ENCODE data around the gene SYNE1. TPM values are rescaled to one million over a fixed set of nuclear protein-coding genes. Genes with fewer than 3 reads are reported as not detected.

Gene SYNE1
- total and polyA plus RNA-seq, 4 experiments from 2014 or later: 22.5 to 228 (median 144) TPM

DNA sequence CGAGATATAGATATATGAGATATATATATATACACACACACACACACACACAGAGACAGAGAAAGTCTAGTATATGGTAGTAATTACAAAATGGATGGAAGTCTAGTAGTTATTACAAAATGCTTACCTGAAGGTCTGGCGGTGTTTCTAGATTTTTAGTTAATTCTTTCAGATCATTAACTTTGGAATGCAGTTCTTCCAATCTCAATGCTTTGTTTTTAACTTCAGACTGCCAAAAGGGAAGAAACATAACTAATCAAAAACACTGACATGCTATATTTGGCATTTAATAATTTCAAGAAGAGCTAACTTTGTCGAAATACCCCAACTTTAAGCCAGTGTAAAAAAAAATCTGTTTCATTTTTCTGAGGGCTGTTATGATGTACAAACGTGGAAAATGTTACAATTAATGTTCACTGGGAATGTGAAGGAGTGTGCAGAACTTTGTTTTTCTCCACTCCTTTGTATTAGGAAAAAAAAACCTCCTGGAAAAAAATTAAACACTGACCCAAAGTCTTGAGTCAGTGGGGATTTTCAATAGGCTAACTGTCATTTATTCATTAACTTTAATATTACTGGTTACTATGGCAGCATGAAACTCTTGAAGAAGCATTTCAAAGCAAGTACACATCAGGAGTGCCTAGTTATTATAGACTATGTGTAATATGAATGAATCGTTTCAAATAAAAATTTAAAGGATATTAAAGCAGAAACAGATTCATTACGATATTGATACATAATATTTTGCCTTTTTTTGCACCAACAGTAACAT lies 232.9 kb downstream of the SYNE1 start:
- Histone ChIP-seq H3K36me3 (ENCODE audit: insufficient read depth, low read length) (no peaks in the 10 kb centered on the region), H3K4me3 (ENCODE audit: low read length in 2 of 2) (no peak overlapping the region), H3K27ac (ENCODE audit: low read depth, low read length) (no peak overlapping the region), H3K4me1 (ENCODE audit: insufficient read depth, low read length) (no peaks in the 10 kb centered on the region), H3K27me3 (ENCODE audit: insufficient read depth, low read length) (no peaks in the 10 kb centered on the region), H3K9me3 (ENCODE audit: control insufficient read depth in 1 of 2, low read length in 2 of 2) (no peaks in the 10 kb centered on the region)
- no peaks in the 10 kb centered on the region for H3K9me3 Mint-ChIP-seq
- POLR2A ChIA-PET (ENCODE audit: partially characterized antibody): no interaction called here
- CTCF ChIA-PET (ENCODE audit: partially characterized antibody): no interaction called here
- H3K27me3 Mint-ChIP-seq: peaks cover 1% of the 10 kb centered on the region in 2 donors
- no peak overlapping the region for H3K4me3 Mint-ChIP-seq
- intact Hi-C loops (cut with micrococcal nuclease): no loop called here
- H3K36me3 Mint-ChIP-seq: no peaks in the 10 kb centered on the region
- H3K4me1 Mint-ChIP-seq: no peaks in the 10 kb centered on the region
- no peak for DNase-seq
- H3K27ac Mint-ChIP-seq: no peak overlapping the region

DNA sequence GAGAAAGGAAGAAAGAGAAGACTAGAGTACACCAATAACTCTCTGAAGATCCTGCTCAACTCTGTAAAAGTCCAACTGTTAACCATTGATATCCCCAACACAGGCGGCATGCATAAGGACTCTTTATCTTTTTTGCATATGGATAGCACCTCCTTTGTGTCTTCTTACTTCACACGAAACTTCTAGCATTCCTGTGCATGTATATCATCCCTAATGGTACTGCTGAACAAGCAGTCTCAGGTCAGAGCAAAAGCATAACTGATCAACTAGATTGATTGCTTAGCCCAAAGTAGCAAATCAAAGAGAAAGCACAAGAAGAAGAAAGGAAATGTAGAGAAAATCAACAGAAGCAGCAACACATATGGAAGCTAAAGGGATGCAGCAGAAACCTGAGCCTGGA lies 234.4 kb downstream of the SYNE1 start:
- H3K9me3 Mint-ChIP-seq: no peaks in the 10 kb centered on the region
- H3K9me3 ChIP-seq (ENCODE audit: control insufficient read depth in 1 of 2, low read length in 2 of 2): no peaks in the 10 kb centered on the region
- H3K27ac Mint-ChIP-seq: no peak overlapping the region
- no peaks in the 10 kb centered on the region for H3K4me1 Mint-ChIP-seq
- POLR2A ChIA-PET (ENCODE audit: partially characterized antibody): no interaction called here
- no peak for DNase-seq
- no peak overlapping the region for H3K27ac ChIP-seq (ENCODE audit: low read depth, low read length)
- H3K27me3 ChIP-seq (ENCODE audit: insufficient read depth, low read length): no peaks in the 10 kb centered on the region
- intact Hi-C loops (cut with micrococcal nuclease): no loop called here
- H3K36me3 Mint-ChIP-seq: no peaks in the 10 kb centered on the region
- CTCF ChIA-PET (ENCODE audit: partially characterized antibody): no interaction called here
- no peak overlapping the region for H3K4me3 ChIP-seq (ENCODE audit: low read length in 2 of 2)
- H3K4me1 ChIP-seq (ENCODE audit: insufficient read depth, low read length): no peaks in the 10 kb centered on the region
- H3K36me3 ChIP-seq (ENCODE audit: insufficient read depth, low read length): no peaks in the 10 kb centered on the region
- H3K4me3 Mint-ChIP-seq: no peak overlapping the region
- H3K27me3 Mint-ChIP-seq: peaks cover 1% of the 10 kb centered on the region in 2 donors

DNA sequence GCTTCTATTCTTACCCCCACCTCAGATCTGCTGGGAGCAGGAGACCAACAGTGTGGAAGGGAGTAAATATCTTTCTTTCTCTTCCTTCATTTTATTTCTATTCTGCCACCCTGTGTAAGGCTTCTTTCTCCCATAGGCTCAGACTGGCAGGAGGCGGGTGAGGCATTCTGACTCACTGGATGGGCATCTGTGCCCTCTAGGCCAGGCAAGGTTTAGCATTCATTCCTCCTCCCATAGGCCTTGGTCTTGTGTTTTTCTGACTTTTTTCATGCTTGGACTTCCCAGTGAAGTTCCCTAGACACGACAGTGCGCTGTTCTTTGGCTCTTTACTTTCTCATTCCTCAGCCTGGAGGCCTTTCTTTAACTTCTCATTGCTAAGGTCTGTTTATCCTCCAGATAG lies 235.2 kb downstream of the SYNE1 start:
- H3K9me3 Mint-ChIP-seq: no peaks in the 10 kb centered on the region
- peaks cover 1% of the 10 kb centered on the region in 2 donors for H3K27me3 Mint-ChIP-seq
- POLR2A ChIA-PET (ENCODE audit: partially characterized antibody): no interaction called here
- no peak overlapping the region for H3K27ac Mint-ChIP-seq
- Histone ChIP-seq H3K9me3 (ENCODE audit: control insufficient read depth in 1 of 2, low read length in 2 of 2) (no peaks in the 10 kb centered on the region), H3K36me3 (ENCODE audit: insufficient read depth, low read length) (no peaks in the 10 kb centered on the region), H3K4me3 (ENCODE audit: low read length in 2 of 2) (no peak overlapping the region), H3K4me1 (ENCODE audit: insufficient read depth, low read length) (no peaks in the 10 kb centered on the region), H3K27ac (ENCODE audit: low read depth, low read length) (no peak overlapping the region), H3K27me3 (ENCODE audit: insufficient read depth, low read length) (no peaks in the 10 kb centered on the region)
- CTCF ChIA-PET (ENCODE audit: partially characterized antibody): no interaction called here
- no peaks in the 10 kb centered on the region for H3K36me3 Mint-ChIP-seq
- DNase-seq: no peak
- H3K4me3 Mint-ChIP-seq: no peak overlapping the region
- intact Hi-C loops (cut with micrococcal nuclease): no loop called here
- no peaks in the 10 kb centered on the region for H3K4me1 Mint-ChIP-seq

DNA sequence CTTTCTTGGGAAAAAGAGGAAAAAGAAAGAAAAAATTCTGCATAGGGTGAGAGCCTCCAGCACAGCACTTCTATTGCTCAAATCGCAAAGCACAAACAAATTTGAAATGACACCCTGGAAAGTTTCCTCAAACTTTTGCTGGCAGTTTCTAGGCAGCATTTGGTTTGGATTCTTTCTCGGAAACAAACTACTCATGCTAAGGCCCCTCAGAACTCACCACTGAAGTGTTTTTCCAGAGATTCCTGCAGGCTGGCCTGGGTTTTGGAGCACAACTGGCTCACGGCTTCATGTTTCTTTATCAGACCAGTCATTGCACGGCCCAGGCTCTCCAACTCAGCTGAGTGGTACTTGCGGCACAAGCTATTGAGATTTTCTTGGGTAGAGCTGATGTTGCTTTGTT lies 237.8 kb downstream of the SYNE1 start:
- H3K27me3 ChIP-seq (ENCODE audit: insufficient read depth, low read length): no peaks in the 10 kb centered on the region
- POLR2A ChIA-PET (ENCODE audit: partially characterized antibody): no interaction called here
- Mint-ChIP-seq H3K36me3 (no peaks in the 10 kb centered on the region), H3K9me3 (no peaks in the 10 kb centered on the region), H3K4me3 (no peak overlapping the region), H3K27ac (no peak overlapping the region), H3K4me1 (no peaks in the 10 kb centered on the region), H3K27me3 (peaks cover 4 to 6% of the 10 kb centered on the region in 2 donors)
- CTCF ChIA-PET (ENCODE audit: partially characterized antibody): no interaction called here
- intact Hi-C loops (cut with micrococcal nuclease): no loop called here
- H3K36me3 ChIP-seq (ENCODE audit: insufficient read depth, low read length): no peaks in the 10 kb centered on the region
- H3K27ac ChIP-seq (ENCODE audit: low read depth, low read length): no peak overlapping the region
- DNase-seq: no peak
- H3K4me1 ChIP-seq (ENCODE audit: insufficient read depth, low read length): no peaks in the 10 kb centered on the region
- H3K9me3 ChIP-seq (ENCODE audit: control insufficient read depth in 1 of 2, low read length in 2 of 2): no peaks in the 10 kb centered on the region
- H3K4me3 ChIP-seq (ENCODE audit: low read length in 2 of 2): no peak overlapping the region

DNA sequence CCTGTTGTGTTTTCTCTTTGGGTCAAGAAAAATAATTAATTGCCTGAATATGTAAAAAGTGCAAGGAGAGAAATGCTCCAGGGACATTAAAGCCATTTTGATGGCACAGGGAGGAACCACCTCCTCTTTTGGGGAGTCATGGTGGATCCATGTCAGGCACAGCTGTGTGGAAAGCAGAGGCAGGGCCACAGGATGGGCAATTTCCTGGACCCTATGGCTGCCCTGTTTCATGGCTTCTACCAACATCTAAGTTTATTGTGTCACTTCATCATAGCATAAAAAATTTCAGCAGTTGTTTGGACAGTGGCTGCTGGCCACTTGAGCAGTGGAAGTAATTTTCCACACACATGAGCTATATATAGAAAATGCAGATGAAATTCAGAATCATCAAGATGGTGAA lies 238.2 kb downstream of the SYNE1 start:
- ChIA-PET POLR2A (ENCODE audit: partially characterized antibody) (no interaction called here), CTCF (ENCODE audit: partially characterized antibody) (no interaction called here)
- intact Hi-C loops (cut with micrococcal nuclease): no loop called here
- Mint-ChIP-seq H3K9me3 (no peaks in the 10 kb centered on the region), H3K27me3 (peaks cover 6 to 10% of the 10 kb centered on the region in 2 donors), H3K27ac (no peak overlapping the region), H3K36me3 (no peaks in the 10 kb centered on the region), H3K4me3 (no peak overlapping the region), H3K4me1 (no peaks in the 10 kb centered on the region)
- H3K27me3 ChIP-seq (ENCODE audit: insufficient read depth, low read length): no peaks in the 10 kb centered on the region
- H3K27ac ChIP-seq (ENCODE audit: low read depth, low read length): no peak overlapping the region
- no peaks in the 10 kb centered on the region for H3K9me3 ChIP-seq (ENCODE audit: control insufficient read depth in 1 of 2, low read length in 2 of 2)
- no peak overlapping the region for H3K4me3 ChIP-seq (ENCODE audit: low read length in 2 of 2)
- no peak for DNase-seq
- H3K4me1 ChIP-seq (ENCODE audit: insufficient read depth, low read length): no peaks in the 10 kb centered on the region
- H3K36me3 ChIP-seq (ENCODE audit: insufficient read depth, low read length): no peaks in the 10 kb centered on the region

DNA sequence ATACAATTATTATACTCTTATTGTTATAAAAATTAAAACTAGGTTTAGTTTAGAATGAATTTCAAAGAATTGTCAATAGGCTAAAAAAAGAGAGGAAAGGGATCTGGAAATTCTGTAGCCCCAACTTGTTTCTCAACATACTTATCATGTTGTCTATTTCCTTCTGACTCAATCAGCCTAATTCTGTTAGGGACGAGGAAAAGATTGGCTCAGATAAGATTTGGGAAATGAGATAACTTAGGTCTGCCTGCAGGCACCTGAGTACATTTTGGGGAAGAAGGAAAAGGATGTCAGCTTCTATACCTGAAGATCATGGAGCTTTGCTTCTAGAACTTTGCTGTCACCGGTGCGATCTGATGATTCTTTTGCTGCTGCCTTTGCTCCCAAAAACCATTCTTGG lies 238.8 kb downstream of the SYNE1 start:
- Histone ChIP-seq H3K9me3 (ENCODE audit: control insufficient read depth in 1 of 2, low read length in 2 of 2) (no peaks in the 10 kb centered on the region), H3K27me3 (ENCODE audit: insufficient read depth, low read length) (no peaks in the 10 kb centered on the region), H3K27ac (ENCODE audit: low read depth, low read length) (no peak overlapping the region), H3K4me1 (ENCODE audit: insufficient read depth, low read length) (no peaks in the 10 kb centered on the region), H3K36me3 (ENCODE audit: insufficient read depth, low read length) (no peaks in the 10 kb centered on the region), H3K4me3 (ENCODE audit: low read length in 2 of 2) (no peak overlapping the region)
- no peaks in the 10 kb centered on the region for H3K9me3 Mint-ChIP-seq
- DNase-seq: no peak
- intact Hi-C loops (cut with micrococcal nuclease): no loop called here
- no peak overlapping the region for H3K4me3 Mint-ChIP-seq
- no peak overlapping the region for H3K27ac Mint-ChIP-seq
- H3K4me1 Mint-ChIP-seq: no peaks in the 10 kb centered on the region
- ChIA-PET CTCF (ENCODE audit: partially characterized antibody) (no interaction called here), POLR2A (ENCODE audit: partially characterized antibody) (no interaction called here)
- H3K36me3 Mint-ChIP-seq: no peaks in the 10 kb centered on the region
- H3K27me3 Mint-ChIP-seq: peaks cover 6 to 10% of the 10 kb centered on the region in 2 donors

DNA sequence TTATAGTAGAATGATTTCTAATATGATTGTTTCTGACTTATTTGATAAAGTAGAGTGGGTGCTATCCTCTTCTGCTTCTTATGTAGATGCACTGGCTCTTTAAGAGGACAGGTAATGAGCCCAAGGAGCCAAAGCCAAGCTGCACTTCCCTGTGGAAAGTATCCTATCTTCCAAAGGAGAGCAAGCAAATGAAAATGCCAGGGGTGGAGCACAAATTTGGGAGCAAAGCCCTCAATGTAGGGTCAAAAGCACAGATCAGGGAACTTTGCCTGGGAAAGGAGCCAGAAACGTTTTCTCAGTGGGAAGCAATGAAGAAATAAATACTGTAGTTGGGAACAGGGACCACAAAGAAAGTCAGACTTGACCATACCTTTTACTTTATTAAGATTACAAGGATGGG lies 242.9 kb downstream of the SYNE1 start:
- POLR2A ChIA-PET (ENCODE audit: partially characterized antibody): no interaction called here
- intact Hi-C loops (cut with micrococcal nuclease): no loop called here
- Histone ChIP-seq H3K4me3 (ENCODE audit: low read length in 2 of 2) (no peak overlapping the region), H3K27ac (ENCODE audit: low read depth, low read length) (no peak overlapping the region), H3K4me1 (ENCODE audit: insufficient read depth, low read length) (no peaks in the 10 kb centered on the region), H3K9me3 (ENCODE audit: control insufficient read depth in 1 of 2, low read length in 2 of 2) (no peaks in the 10 kb centered on the region), H3K27me3 (ENCODE audit: insufficient read depth, low read length) (no peaks in the 10 kb centered on the region), H3K36me3 (ENCODE audit: insufficient read depth, low read length) (no peaks in the 10 kb centered on the region)
- peak overlapping the region in 1 of 7 donors; percentile 12 for H3K27ac Mint-ChIP-seq
- no peaks in the 10 kb centered on the region for H3K4me1 Mint-ChIP-seq
- DNase-seq: no peak
- no peak overlapping the region for H3K4me3 Mint-ChIP-seq
- H3K36me3 Mint-ChIP-seq: no peaks in the 10 kb centered on the region
- CTCF ChIA-PET (ENCODE audit: partially characterized antibody): no interaction called here
- H3K27me3 Mint-ChIP-seq: peaks cover 11 to 14% of the 10 kb centered on the region in 2 donors
- no peaks in the 10 kb centered on the region for H3K9me3 Mint-ChIP-seq
